Lower lobe of right lung (tissue), 2 donors: Measurements from ENCODE around the gene SLC39A11. TPM values are rescaled to one million over a fixed set of nuclear protein-coding genes. Genes with fewer than 3 reads are reported as not detected.

ENCODE experiments used
- ATAC-seq, 2 donors: fragments of 200-7000 bp; cut with Tn5 transposase; one replicate each; pipeline ENCODE4 v1.9.1; 2020 to 2022; ENCODE audit warnings: mild to moderate bottlenecking in 2 of 2, moderate library complexity in 2 of 2
- DNase-seq: peaks from one replicate; pipeline ENCODE4 v3.0.0-alpha.2; 2020
- H3K27ac ChIP-seq: fragments of 200-600 bp; one replicate; pipeline ENCODE4 v1.8.0; 2022
- H3K27me3 ChIP-seq: fragments of 200-600 bp; one replicate; pipeline ENCODE4 v1.8.0; 2022; ENCODE audit warnings: low read depth
- H3K36me3 ChIP-seq: fragments of 200-600 bp; one replicate; pipeline ENCODE4 v1.8.0; 2022; ENCODE audit warnings: mild to moderate bottlenecking
- H3K4me1 ChIP-seq: fragments of 200-600 bp; one replicate; pipeline ENCODE4 v1.8.0; 2022
- H3K4me3 ChIP-seq: fragments of 200-600 bp; one replicate; pipeline ENCODE4 v1.8.0; 2022; ENCODE audit warnings: mild to moderate bottlenecking
- H3K9me3 ChIP-seq: fragments of 200-600 bp; one replicate; pipeline ENCODE4 v1.8.0; 2022
- CTCF ChIP-seq: fragments of 200-600 bp; IDR thresholded peaks from one replicate; pipeline ENCODE4 v1.8.0; 2022; ENCODE audit warnings: antibody characterized with exemption, mild to moderate bottlenecking
- intact Hi-C: fragments of 100-400 bp; cut with DNase I; formaldehyde crosslinking; loops from one replicate; pipeline ENCODE4 v1.11.0; 2022
- total RNA-seq: library from RNA; stranded (reverse); fragmentation: NEBNext Ultra II Directional; extraction: Animal tissue kit (Norgen Biotek cat#: 25700); gene quantifications from one replicate; pipeline ENCODE4 v1.2.1, GENCODE V29; 2021
- donor health status: DM: no; HTN: yes; CAD: no; lungs with severe emphysema.

The SLC39A11 gene
- total RNA-seq, 1 donor from 2014 or later: 39.7 TPM

DNA sequence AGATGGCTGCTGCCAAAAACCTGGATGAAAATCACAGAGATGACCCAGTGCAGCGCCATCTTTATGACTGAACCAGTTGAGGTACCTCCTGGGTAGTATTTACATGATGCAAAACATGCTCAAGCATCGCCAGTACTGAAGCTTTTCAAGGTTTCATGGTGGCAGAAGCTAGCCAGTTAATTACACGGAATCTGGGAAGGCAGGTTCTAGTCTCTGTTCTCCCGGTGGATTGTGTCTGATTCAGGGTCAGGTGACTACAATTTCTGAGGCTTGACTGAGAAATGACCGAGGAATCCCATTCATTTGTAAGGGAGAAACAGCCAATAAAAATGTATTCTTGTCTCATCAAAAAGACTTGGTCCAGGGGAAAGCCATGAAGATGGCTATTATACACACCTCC lies 209.1 kb downstream of the SLC39A11 start:
- intact Hi-C loops: no loop called here
- H3K27ac ChIP-seq: no peak overlapping the region
- no peak for TF ChIP-seq CTCF
- peaks cover 11% of the 10 kb centered on the region for H3K9me3 ChIP-seq
- peaks cover 5% of the 10 kb centered on the region for H3K36me3 ChIP-seq
- H3K4me1 ChIP-seq: no peaks in the 10 kb centered on the region
- DNase-seq (no peak), ATAC-seq (no peak)
- no peak overlapping the region for H3K4me3 ChIP-seq
- no peaks in the 10 kb centered on the region for H3K27me3 ChIP-seq

GRCh38 chr17:72882426-72882825 lies 210.1 kb downstream of the SLC39A11 start:
- H3K4me3 ChIP-seq: no peak overlapping the region
- intact Hi-C loops: no loop called here
- no peaks in the 10 kb centered on the region for H3K4me1 ChIP-seq
- no peak overlapping the region for H3K27ac ChIP-seq
- H3K9me3 ChIP-seq: peaks cover 12% of the 10 kb centered on the region
- ATAC-seq (no peak), DNase-seq (no peak)
- peaks cover 5% of the 10 kb centered on the region for H3K36me3 ChIP-seq
- TF ChIP-seq CTCF: no peak
- H3K27me3 ChIP-seq: no peaks in the 10 kb centered on the region

- H3K27me3 ChIP-seq: no peaks in the 10 kb centered on the region
- intact Hi-C loops: no loop called here
- no peak overlapping the region for H3K27ac ChIP-seq
- H3K4me3 ChIP-seq: no peak overlapping the region
- no peak for TF ChIP-seq CTCF
- H3K9me3 ChIP-seq: peaks cover 30% of the 10 kb centered on the region
- ATAC-seq (no peak), DNase-seq (no peak)
- no peaks in the 10 kb centered on the region for H3K36me3 ChIP-seq
- H3K4me1 ChIP-seq: no peaks in the 10 kb centered on the region
Measured at GRCh38 chr17:72879877-72880276, 212.6 kb downstream of the SLC39A11 start.

- Histone ChIP-seq H3K27ac (no peak overlapping the region), H3K36me3 (no peaks in the 10 kb centered on the region), H3K27me3 (no peaks in the 10 kb centered on the region), H3K9me3 (peaks cover 30% of the 10 kb centered on the region), H3K4me1 (no peaks in the 10 kb centered on the region), H3K4me3 (no peak overlapping the region)
- ATAC-seq (no peak), DNase-seq (no peak)
- TF ChIP-seq CTCF: no peak
- intact Hi-C loops: no loop called here
Measured at GRCh38 chr17:72878975-72879660, 213.4 kb downstream of the SLC39A11 start.

DNA sequence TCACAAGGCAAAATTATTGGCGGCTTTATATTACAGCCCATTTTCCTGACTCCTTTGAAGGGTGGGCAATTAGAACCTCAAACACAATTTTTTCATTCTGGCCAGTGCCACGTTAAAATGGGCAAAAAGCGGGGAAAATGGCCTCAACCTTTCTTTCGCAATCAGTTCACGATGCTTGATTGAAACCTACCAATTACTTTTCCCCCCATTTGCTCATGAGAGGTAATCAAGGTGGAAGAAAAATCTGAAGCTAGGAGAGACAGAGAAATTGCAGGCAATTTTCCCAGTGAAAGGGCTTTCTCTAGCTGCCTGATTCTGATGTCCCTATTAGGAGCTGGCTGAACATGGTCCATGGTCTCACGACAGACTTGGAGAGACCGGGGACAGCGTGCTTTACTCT lies 215.1 kb downstream of the SLC39A11 start:
- no peaks in the 10 kb centered on the region for H3K4me1 ChIP-seq
- no peak overlapping the region for H3K4me3 ChIP-seq
- H3K36me3 ChIP-seq: no peaks in the 10 kb centered on the region
- H3K27me3 ChIP-seq: no peaks in the 10 kb centered on the region
- peaks cover 30% of the 10 kb centered on the region for H3K9me3 ChIP-seq
- no peak overlapping the region for H3K27ac ChIP-seq
- ATAC-seq (no peak), DNase-seq (no peak)
- intact Hi-C loops: no loop called here
- no peak for TF ChIP-seq CTCF
